ENCODE results near the gene SCPEP1.
A peak's percentile ranks its signal among the peaks of the same experiment; 100 is the strongest.

The SCPEP1 gene

GRCh38 chr17:57004944-57005579, 27.1 kb downstream of the SCPEP1 start:
- H3K27ac Mint-ChIP-seq: no peak overlapping the region
- H3K36me3 Mint-ChIP-seq: peaks cover 6% of the 10 kb centered on the region
- H3K4me1 Mint-ChIP-seq: peaks cover 20% of the 10 kb centered on the region
- DNase-seq (ENCODE audit: low spot score in 2 of 2) (no peak), ATAC-seq (peak; percentile 62)
- no peaks in the 10 kb centered on the region for H3K9me3 Mint-ChIP-seq
- no peak overlapping the region for H3K4me3 Mint-ChIP-seq

DNA sequence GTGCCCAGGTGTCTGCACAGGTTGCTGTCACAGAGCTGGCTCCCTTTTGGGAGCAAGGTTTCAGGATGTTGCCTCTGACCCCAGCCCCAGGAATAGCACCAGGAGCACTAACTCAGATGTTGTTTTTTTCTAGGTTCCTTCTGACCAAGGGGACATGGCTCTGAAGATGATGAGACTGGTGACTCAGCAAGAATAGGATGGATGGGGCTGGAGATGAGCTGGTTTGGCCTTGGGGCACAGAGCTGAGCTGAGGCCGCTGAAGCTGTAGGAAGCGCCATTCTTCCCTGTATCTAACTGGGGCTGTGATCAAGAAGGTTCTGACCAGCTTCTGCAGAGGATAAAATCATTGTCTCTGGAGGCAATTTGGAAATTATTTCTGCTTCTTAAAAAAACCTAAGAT, 28.1 kb downstream of the SCPEP1 start:
- Mint-ChIP-seq H3K27ac (no peak overlapping the region), H3K36me3 (peaks cover 6% of the 10 kb centered on the region), H3K4me1 (peaks cover 24% of the 10 kb centered on the region), H3K9me3 (no peaks in the 10 kb centered on the region), H3K4me3 (no peak overlapping the region)
- no peak for DNase-seq (ENCODE audit: low spot score in 2 of 2)
- no peak for ATAC-seq

DNA sequence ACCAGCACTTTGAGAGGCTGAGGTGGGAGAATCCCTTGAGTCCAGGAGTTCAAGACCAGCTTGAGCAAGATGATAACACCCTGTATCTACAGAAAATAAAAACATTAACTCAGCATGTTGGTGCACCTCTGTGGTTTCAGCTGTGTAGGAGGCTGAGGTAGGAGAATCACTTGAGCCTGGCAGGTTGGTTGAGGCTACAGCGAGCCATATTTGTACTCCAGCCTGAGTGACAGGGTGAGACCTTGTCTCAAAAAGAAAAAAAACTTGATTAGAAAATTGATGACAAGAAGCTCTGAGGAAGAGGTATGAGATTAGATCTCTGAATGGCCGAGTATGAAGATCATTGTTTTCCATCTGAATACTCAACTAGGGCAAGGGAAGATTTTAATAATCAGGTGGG, 31.0 kb downstream of the SCPEP1 start:
- no peak overlapping the region for H3K4me3 Mint-ChIP-seq
- ATAC-seq: peak; percentile 57
- H3K36me3 Mint-ChIP-seq: no peaks in the 10 kb centered on the region
- H3K4me1 Mint-ChIP-seq: peaks cover 24% of the 10 kb centered on the region
- H3K9me3 Mint-ChIP-seq: no peaks in the 10 kb centered on the region
- DNase-seq (ENCODE audit: low spot score in 2 of 2): no peak
- peak overlapping the region; percentile 52 for H3K27ac Mint-ChIP-seq

DNA sequence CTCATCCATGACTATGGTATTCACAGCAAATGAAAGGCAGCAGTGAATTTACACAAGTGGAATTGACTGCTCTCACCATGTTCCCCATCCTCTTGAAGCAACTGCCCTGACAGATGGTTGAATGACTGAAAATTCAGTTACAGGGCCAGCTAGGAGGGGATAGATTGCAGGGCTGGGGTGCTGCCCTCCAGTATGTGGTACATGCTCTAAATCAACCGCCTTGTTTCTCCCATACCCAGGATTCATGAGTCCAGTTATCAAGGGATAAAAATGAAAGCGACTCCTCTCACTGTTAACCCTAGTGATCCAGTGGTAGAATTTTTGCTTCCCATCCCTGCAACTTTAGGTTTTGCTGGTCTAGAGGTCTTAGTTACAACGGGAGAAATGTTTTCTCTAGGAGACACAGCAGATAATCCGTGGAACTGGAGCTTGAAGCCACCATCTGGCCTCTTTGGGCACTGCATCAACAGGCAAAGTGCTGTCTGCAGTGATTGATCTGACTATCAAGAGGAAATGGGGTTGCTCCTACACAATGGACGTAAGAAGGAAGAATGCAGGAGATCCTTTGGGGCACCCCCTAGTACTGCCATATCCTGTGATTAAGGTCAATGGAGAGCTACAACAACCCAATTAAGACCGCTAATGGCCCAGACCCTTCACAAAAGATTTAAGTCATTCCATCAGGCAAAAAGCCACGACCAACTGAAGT, 32.0 kb downstream of the SCPEP1 start:
- Mint-ChIP-seq H3K9me3 (no peaks in the 10 kb centered on the region), H3K27ac (no peak overlapping the region)

DNA sequence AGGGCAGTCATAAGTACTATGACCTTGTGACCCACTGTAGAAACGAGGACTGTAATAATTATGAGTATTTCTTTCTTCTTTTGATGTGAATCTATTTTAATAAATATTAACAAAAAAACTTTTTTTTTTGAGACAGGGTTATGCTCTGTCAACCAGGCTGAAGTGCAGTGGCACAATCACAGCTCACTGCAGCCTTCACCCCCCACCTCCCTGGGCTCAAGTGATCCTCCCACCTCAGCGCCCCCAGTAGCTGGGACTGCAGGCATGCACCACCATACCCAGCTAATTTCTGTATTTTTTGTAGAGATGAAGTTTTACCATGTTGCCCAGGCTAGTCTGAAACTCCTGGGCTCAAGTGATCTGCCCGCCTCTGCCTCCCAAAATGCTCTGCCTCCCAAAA, 32.6 kb downstream of the SCPEP1 start:
- ATAC-seq (no peak), DNase-seq (ENCODE audit: low spot score in 2 of 2) (no peak)
- Mint-ChIP-seq H3K4me1 (peaks cover 17% of the 10 kb centered on the region), H3K27ac (no peak overlapping the region), H3K36me3 (no peaks in the 10 kb centered on the region), H3K4me3 (peak overlapping the region; percentile 2), H3K9me3 (no peaks in the 10 kb centered on the region)

More for the DNA sequence above, 32.0 kb downstream of the SCPEP1 start:
- Mint-ChIP-seq H3K4me3 (peak overlapping the region; percentile 2), H3K36me3 (no peaks in the 10 kb centered on the region), H3K4me1 (peaks cover 23% of the 10 kb centered on the region)
- peak; percentile 24 to 71 for DNase-seq (ENCODE audit: low spot score in 2 of 2)
- ATAC-seq: peak; percentile 83

- no peak overlapping the region for H3K27ac Mint-ChIP-seq
- H3K36me3 Mint-ChIP-seq: no peaks in the 10 kb centered on the region
- no peaks in the 10 kb centered on the region for H3K9me3 Mint-ChIP-seq
- no peak overlapping the region for H3K4me3 Mint-ChIP-seq
- ATAC-seq (no peak), DNase-seq (ENCODE audit: low spot score in 2 of 2) (no peak)
- H3K4me1 Mint-ChIP-seq: peaks cover 13% of the 10 kb centered on the region
Measured at GRCh38 chr17:57011491-57012015, 33.6 kb downstream of the SCPEP1 start.

DNA sequence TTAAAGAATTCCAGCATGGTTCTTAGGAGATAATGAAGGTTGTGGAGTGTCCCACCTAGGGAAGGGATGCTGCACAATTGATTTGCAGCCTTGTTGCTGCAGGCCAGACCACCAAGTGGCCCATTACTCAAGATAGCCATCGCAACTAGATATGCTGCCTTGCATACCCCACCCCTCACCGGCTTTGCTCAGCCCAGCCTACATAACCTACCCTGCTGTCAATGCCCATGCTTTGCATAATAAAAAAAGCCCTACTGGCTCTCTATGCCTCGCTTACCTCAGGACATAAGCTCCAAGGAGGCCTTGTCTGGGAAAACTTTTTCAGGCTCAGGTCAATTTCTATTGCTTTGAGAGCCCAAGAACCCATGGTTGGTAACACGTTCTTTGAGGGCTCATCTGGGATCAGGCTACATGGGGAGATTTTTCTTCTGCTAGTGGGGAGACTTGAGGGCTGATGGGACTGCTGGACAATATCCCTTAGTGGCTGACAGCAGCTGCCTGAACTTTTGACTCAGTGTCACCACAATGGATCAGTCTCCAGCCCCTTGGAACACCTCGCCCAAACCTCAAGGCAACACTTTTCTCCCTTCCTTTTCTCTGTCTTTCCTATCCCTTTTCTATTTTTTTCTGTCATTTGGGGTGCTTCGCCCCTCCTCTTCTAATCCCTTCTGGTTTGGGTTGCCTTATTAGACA, 38.3 kb downstream of the SCPEP1 start:
- ATAC-seq: no peak
- Mint-ChIP-seq H3K27ac (no peak overlapping the region), H3K9me3 (no peaks in the 10 kb centered on the region), H3K36me3 (no peaks in the 10 kb centered on the region), H3K4me3 (no peak overlapping the region), H3K4me1 (no peaks in the 10 kb centered on the region)
- DNase-seq (ENCODE audit: low spot score in 2 of 2): no peak

DNA sequence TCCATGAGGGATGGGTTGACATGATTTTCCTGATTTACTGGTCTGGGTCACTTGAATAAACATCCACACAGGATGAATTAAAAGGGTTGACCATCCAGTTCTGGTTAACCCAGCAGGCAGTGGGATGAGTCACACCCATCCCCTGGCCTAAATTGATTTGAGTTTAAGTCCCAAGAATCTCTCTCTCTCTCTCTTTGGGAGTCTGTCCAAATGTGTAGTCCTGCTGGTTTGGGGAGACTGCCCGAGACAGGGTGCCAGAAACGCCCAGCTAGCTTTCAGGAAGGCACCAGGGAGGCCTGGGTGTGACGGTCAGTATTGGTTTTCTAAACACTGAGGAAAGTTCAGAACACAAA, 38.8 kb downstream of the SCPEP1 start:
- H3K36me3 Mint-ChIP-seq: no peaks in the 10 kb centered on the region
- DNase-seq (ENCODE audit: low spot score in 2 of 2): no peak
- no peaks in the 10 kb centered on the region for H3K9me3 Mint-ChIP-seq
- no peak for ATAC-seq
- H3K27ac Mint-ChIP-seq: no peak overlapping the region
- no peaks in the 10 kb centered on the region for H3K4me1 Mint-ChIP-seq
- no peak overlapping the region for H3K4me3 Mint-ChIP-seq

GRCh38 chr17:57017625-57018024, 39.7 kb downstream of the SCPEP1 start:
- Mint-ChIP-seq H3K27ac (no peak overlapping the region), H3K36me3 (no peaks in the 10 kb centered on the region), H3K4me3 (no peak overlapping the region), H3K4me1 (no peaks in the 10 kb centered on the region), H3K9me3 (no peaks in the 10 kb centered on the region)
- DNase-seq (ENCODE audit: low spot score in 2 of 2) (no peak), ATAC-seq (peak; percentile 8)

GRCh38 chr17:57020208-57020607, 42.3 kb downstream of the SCPEP1 start:
- Mint-ChIP-seq H3K4me1 (no peaks in the 10 kb centered on the region), H3K27ac (no peak overlapping the region), H3K4me3 (no peak overlapping the region), H3K36me3 (no peaks in the 10 kb centered on the region), H3K9me3 (no peaks in the 10 kb centered on the region)
- no peak for ATAC-seq
- no peak for DNase-seq (ENCODE audit: low spot score in 2 of 2)

DNA sequence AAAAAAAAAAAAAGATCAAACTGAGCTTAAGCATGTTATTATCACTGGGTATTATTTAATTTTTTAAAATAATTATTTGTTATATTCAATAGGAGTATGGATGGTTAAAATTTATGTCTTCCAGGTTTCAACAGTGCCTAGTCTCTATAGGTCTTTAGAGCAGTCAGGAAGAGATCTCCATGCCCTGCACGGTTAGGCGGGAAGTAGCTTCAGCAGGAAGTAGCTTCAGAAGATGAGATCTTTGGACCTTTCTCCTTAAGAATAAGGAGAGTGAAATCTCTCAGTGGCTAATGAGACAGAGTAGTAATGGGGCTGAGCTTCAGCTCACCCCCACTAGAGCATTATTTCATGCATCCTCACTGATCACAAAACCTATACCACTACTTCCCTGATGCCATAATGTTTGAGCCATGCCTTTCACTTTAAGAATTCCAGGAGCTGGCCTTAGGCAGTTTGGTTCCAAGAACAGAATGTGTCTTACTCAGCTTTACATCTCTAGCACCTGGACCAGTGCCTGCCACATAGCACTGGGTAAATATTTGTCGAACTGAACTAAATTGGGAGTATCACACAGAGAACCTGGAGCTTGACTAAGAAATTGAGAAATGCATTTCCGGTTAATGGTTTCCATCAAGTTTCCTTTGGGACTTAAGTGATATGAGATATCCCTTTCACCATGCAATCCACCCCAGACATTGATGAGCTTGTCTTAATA, 43.5 kb downstream of the SCPEP1 start:
- DNase-seq (ENCODE audit: low spot score in 2 of 2) (no peak), ATAC-seq (no peak)
- no peaks in the 10 kb centered on the region for H3K36me3 Mint-ChIP-seq
- no peak overlapping the region for H3K4me3 Mint-ChIP-seq
- H3K27ac Mint-ChIP-seq: no peak overlapping the region
- H3K9me3 Mint-ChIP-seq: no peaks in the 10 kb centered on the region
- no peaks in the 10 kb centered on the region for H3K4me1 Mint-ChIP-seq

DNA sequence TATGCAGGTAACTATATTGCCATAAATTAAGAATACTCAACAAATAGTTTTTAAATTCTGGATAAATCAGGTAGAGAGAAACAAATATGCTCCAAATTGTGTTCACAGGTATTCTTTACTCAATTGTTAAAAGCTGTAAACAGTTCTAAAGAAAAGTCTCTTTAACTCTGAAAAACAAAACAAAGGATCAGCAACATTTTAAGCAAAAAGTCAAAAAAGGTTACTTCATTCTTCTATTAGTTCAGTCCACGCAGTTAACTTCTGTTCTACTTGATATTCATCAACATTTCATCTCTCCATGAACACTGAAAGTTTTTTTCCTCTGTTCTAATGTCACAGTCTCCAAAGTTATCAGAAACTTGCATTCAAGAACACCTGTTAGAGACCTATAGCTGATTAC, 47.9 kb downstream of the SCPEP1 start:
- Mint-ChIP-seq H3K4me3 (no peak overlapping the region), H3K36me3 (no peaks in the 10 kb centered on the region), H3K4me1 (no peaks in the 10 kb centered on the region), H3K9me3 (peaks cover 3% of the 10 kb centered on the region), H3K27ac (no peak overlapping the region)
- no peak for ATAC-seq
- DNase-seq (ENCODE audit: low spot score in 2 of 2): no peak

GRCh38 chr17:57027852-57028251, 49.9 kb downstream of the SCPEP1 start:
- ATAC-seq (no peak), DNase-seq (ENCODE audit: low spot score in 2 of 2) (no peak)
- no peaks in the 10 kb centered on the region for H3K4me1 Mint-ChIP-seq
- H3K9me3 Mint-ChIP-seq: peaks cover 3% of the 10 kb centered on the region
- no peak overlapping the region for H3K4me3 Mint-ChIP-seq
- no peak overlapping the region for H3K27ac Mint-ChIP-seq
- no peaks in the 10 kb centered on the region for H3K36me3 Mint-ChIP-seq

DNA sequence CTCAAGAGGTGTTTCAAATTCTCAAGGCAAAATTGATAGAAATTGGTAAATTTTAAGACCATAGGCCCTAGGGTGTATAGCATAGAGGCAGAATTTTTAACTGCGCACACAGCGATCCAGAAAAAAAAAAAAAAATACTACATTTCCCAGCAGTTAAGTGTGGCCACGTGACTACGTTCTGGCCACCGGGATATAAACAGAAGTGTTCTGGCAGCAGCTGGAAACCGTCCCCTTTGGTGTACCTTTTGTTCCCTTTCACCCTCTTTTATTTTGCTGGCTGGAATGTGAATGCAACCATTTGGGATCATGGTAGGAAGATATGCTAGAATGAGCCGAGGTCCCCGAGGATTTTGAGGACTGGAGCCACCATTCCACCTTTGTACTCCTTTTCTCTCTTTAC, 54.4 kb downstream of the SCPEP1 start:
- peaks cover 3% of the 10 kb centered on the region for H3K9me3 Mint-ChIP-seq
- H3K4me3 Mint-ChIP-seq: no peak overlapping the region
- no peaks in the 10 kb centered on the region for H3K4me1 Mint-ChIP-seq
- DNase-seq (ENCODE audit: low spot score in 2 of 2) (no peak), ATAC-seq (no peak)
- no peak overlapping the region for H3K27ac Mint-ChIP-seq
- no peaks in the 10 kb centered on the region for H3K36me3 Mint-ChIP-seq

DNA sequence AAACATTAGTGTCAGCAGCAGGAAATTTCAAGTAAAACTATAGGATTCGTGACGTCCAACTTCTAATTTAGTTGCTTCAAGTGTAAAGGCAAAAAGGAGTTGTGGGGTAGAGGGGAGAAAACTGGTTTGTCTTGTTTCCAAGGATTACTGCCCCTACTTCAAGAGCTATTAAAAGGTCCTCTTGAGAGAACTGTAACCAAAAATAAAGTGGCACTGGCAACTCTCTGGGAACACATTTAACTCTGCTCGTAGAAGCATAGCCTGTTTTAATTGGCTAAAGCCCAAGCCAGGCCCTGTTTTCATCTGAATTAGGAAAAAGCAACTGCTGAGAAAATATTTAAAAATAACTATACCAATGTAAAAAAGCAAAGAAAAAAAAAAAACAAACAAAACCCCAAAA, 55.4 kb downstream of the SCPEP1 start:
- DNase-seq (ENCODE audit: low spot score in 2 of 2) (no peak), ATAC-seq (no peak)
- no peak overlapping the region for H3K4me3 Mint-ChIP-seq
- H3K36me3 Mint-ChIP-seq: no peaks in the 10 kb centered on the region
- peaks cover 2% of the 10 kb centered on the region for H3K9me3 Mint-ChIP-seq
- H3K27ac Mint-ChIP-seq: no peak overlapping the region
- H3K4me1 Mint-ChIP-seq: no peaks in the 10 kb centered on the region

Measured in stimulated activated effector memory CD8-positive, alpha-beta T cell treated with anti-CD3 and anti-CD28 coated beads, Interleukin-12 subunit alpha, Interleukin-12 subunit beta, amount 100 ng/mL, for 72 hours (primary cell).